Epithelial cell of proximal tubule (primary cell): ENCODE results near the gene AKAP13. TPM values are rescaled to one million over a fixed set of nuclear protein-coding genes. Genes with fewer than 3 reads are reported as not detected.

Source experiments
- DNase-seq: peaks from one replicate; pipeline ENCODE4 v3.0.0-alpha.2; 2011; ENCODE audit warnings: low read depth
- H3K4me3 ChIP-seq: 2 replicates; pipeline ENCODE4 v1.5.1; 2011; ENCODE audit warnings: low read depth, mild to moderate bottlenecking, low read length
- total RNA-seq: library from RNA; depleted of rRNA; stranded (reverse); fragments of >200 nt; gene quantifications from 2 replicates; pipeline ENCODE4 v1.2.3, GENCODE V29; 2015
- TF ChIP-seq, protein P1 (sequence below): conservative IDR thresholded peaks from 2 replicates; pipeline ENCODE4 v1.5.1; 2012; ENCODE audit warnings: low read depth, mild to moderate bottlenecking, low read length

Gene AKAP13
- total RNA-seq, 1 donor from 2014 or later = 40.9 TPM

DNA sequence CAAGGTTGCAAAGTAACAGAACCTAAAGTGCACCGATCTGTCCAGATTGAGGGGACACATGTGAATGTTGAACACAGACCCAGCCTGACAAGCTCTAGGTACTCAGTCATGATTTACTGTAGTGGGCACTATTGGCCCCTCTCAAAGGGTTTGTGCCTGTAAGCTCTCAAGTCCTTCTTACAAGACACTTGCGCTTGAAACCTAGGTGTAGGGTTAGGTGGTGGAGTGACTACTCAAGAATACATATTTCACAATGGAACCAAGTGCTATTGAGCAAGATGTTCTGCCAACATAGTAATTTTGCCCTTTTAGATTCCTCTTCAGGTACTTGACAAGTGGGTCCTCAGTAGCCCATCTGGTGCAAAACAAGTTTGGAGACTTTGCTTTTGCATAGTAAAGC, 169.9 kb downstream of the AKAP13 start:
- TF ChIP-seq, protein P1, sequence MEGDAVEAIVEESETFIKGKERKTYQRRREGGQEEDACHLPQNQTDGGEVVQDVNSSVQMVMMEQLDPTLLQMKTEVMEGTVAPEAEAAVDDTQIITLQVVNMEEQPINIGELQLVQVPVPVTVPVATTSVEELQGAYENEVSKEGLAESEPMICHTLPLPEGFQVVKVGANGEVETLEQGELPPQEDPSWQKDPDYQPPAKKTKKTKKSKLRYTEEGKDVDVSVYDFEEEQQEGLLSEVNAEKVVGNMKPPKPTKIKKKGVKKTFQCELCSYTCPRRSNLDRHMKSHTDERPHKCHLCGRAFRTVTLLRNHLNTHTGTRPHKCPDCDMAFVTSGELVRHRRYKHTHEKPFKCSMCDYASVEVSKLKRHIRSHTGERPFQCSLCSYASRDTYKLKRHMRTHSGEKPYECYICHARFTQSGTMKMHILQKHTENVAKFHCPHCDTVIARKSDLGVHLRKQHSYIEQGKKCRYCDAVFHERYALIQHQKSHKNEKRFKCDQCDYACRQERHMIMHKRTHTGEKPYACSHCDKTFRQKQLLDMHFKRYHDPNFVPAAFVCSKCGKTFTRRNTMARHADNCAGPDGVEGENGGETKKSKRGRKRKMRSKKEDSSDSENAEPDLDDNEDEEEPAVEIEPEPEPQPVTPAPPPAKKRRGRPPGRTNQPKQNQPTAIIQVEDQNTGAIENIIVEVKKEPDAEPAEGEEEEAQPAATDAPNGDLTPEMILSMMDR = no peak
- no peak overlapping the region for H3K4me3 ChIP-seq
- no peak for DNase-seq

DNA sequence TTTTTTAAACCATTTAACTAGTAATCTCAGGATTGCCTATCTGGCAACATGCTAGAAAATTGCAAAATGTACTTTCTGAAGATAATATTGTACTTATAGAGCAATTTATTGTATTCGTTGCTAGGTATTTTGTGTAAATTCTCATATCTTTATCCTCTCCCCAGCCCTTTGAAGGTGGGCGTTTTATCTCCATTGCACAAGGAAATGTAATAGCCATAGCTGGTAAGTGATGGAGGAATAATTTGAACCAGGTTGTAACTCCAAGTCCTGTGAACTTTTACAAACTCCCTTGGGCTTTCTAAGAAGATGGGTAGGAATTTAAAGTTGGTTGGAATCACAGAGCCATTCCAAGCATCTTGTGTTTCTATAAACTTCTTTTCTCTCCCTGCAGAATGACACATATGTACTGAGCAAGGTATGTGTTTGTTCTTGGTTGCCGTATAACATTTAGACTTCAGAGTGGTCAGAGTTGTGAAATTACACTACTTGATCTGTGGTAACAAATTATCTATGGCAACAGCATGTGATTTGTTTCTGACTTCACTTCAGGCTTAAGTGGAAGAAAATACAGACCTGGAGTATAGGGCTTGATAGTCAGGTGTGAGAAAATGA, 170.9 kb downstream of the AKAP13 start:
- DNase-seq = no peak
- H3K4me3 ChIP-seq = no peak overlapping the region
- TF ChIP-seq, protein P1 = no peak

DNA sequence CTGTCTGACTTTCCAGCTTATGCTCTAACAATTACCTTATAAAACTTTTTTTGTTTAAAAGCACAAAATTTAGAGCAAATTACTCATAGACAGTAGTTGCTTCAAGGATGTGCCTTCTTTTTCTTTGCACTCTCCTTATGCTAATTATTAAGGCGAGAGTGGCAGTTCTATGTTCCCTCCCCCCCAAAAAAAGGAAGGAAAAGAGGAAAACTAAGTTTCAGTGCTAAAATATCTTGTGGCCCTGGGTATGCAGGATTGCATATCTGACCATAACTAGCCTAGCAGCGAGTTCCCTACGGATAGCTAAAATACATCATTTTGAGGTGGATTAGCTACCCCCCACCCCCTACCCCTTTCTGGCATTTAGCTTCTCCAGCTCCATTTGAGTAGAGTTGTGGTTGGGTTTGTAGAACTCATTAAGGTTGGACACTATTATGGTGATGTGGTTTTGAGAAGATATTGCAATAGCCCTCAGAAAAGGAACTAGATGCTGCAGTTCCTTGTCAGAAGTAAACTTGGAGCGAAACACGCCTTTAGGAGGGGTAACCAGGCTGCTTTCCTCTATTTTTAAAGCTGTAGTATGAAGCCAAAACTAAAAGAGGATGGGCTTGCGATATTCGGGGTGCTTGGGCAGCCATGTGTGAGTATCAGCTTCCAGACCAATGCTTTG, 174.6 kb downstream of the AKAP13 start:
- no peak for DNase-seq
- no peak overlapping the region for H3K4me3 ChIP-seq
- TF ChIP-seq, protein P1 = no peak

DNA sequence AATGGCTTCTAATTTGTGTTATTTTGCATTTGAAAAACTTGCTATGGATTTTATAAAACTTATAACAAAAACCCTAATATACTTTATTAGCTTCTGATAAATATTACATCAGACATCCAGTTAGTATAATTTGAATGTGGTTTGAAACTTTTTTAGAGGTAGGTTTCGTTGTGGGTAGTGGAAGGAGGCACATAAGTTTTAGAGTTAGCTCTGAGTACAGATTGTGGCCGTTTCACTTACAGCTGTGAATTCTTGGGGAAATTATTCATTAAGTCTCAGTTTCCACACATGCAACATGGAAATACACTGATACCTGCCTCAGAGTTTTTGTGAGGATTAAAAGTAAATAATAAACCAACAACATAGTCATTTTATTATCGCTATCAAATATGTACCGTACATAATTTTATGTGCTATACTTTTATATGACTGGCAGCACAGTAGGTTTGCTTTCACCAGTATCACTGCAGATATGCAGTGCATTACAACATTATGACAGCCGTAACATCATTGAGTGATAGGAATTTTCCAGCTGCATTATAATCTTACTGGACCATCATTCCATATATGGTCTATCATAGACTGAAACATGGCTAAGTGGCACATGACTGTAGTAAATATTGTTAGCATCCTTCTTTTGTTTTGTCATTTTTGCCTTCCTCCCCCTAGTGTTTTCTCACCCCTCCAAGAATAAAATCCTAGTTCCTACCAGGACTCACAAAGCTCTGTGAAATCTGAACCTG, 175.6 kb downstream of the AKAP13 start:
- TF ChIP-seq, protein P1 = no peak
- no peak for DNase-seq
- H3K4me3 ChIP-seq = no peak overlapping the region

DNA sequence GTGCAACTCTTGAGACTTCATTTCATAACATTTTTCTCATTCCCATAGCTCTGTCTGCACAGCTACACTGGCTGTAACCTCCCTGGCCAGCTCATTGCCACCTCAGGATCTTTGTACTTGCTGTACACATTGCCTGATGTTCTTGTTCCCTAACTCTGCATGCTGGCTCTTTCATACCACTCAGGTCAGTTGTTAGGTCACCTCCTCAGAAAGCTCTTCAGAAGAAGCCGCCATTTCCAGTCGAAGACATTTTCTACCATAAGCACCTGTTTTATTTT, 176.2 kb downstream of the AKAP13 start:
- TF ChIP-seq, protein P1 = no peak
- no peak overlapping the region for H3K4me3 ChIP-seq
- no peak for DNase-seq

DNA sequence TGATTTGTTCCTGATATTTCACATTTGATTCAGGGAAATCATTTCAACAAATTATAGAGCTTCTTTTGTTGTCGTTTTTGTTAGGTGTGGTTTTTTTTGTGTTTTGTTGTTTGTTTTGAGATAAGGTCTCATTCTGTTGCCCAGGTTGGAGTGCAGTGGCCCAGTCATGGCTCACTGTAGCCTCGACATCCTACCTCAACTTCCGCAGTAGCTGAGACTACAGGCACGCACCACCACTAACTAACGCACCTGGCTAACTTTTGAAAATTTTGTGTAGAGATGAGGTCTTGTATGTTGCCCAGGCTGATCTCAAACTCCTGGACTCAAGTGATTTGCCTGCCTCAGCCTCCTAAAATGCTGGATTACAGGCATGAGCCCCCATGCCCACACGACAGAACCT, 177.0 kb downstream of the AKAP13 start:
- no peak overlapping the region for H3K4me3 ChIP-seq
- DNase-seq = no peak
- TF ChIP-seq, protein P1 = no peak

DNA sequence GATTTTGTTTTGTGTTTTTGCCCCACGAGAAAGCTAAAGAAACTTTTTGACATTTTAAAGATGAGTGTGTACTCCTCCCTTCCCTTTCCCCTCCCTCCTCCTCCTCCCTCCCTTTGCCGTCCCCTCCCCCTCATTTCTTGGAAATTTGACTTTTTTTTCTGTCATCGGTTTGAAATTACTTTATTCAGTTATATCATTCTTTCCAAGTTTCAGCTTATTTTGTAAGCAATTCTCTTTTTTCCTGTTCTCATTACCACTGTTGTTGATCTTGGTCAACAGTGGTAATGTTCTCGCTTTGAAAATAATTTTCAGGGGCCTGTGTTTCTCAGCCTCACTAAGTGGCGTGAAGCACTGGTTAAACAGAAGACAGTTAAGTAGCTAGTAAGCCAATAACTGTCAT, 178.4 kb downstream of the AKAP13 start:
- TF ChIP-seq, protein P1 = no peak
- no peak for DNase-seq
- H3K4me3 ChIP-seq = no peak overlapping the region
